ENCODE data around the gene GGA2. TPM values are rescaled to one million over a fixed set of nuclear protein-coding genes. Genes with fewer than 3 reads are reported as not detected.
"Not testable (repeated sequence)": the region's sequence is repeated elsewhere in the genome, so short reads cannot be mapped to it uniquely, and the experiment has no call there.

The GGA2 gene
- total RNA-seq, 4 donors from 2014 or later: 36.5 to 50.5 (median 41.5) TPM

DNA sequence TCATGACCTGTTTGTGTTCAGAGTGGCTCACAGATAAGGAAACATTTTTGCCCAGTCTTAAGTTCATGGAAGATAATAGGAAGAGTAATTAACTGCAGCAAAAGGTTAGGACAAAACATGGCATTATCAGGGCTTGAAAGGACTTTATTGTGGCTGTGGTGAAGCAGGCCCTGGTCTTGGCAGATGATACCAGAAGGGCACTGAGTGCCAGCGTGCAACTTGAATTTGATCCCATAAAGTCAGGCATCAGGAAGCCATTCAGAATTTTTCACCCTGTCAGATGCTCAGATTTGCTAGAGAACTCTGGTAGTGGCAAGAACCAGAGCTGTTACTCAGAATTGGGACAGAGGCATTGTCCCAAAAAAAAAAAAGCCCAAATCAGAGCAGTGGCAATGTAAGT lies 46.1 kb downstream of the GGA2 start:
- Histone ChIP-seq H3K9me3 (no peaks in the 10 kb centered on the region), H3K27ac (peak overlapping the region in 1 of 4 donors; percentile 16), H3K4me1 (peaks cover 0 to 10% (median 3%) of the 10 kb centered on the region in 3 donors), H3K4me3 (no peak overlapping the region), H3K36me3 (peaks cover 0 to 49% of the 10 kb centered on the region in 2 donors), H3K27me3 (no peaks in the 10 kb centered on the region)
- 82% methylated on average over 1 of the region's 1 CpG; no CpG with 5 or more reads in 1 of the 2 donors for WGBS, 2 donors (ENCODE audit: low coverage in 1 of 2)
- no peak for TF ChIP-seq POLR2AphosphoS5 (IDR thresholded peaks at IDR 0.05)
- no peak for TF ChIP-seq POLR2A (IDR thresholded peaks at IDR 0.05)
- TF ChIP-seq, protein P1, sequence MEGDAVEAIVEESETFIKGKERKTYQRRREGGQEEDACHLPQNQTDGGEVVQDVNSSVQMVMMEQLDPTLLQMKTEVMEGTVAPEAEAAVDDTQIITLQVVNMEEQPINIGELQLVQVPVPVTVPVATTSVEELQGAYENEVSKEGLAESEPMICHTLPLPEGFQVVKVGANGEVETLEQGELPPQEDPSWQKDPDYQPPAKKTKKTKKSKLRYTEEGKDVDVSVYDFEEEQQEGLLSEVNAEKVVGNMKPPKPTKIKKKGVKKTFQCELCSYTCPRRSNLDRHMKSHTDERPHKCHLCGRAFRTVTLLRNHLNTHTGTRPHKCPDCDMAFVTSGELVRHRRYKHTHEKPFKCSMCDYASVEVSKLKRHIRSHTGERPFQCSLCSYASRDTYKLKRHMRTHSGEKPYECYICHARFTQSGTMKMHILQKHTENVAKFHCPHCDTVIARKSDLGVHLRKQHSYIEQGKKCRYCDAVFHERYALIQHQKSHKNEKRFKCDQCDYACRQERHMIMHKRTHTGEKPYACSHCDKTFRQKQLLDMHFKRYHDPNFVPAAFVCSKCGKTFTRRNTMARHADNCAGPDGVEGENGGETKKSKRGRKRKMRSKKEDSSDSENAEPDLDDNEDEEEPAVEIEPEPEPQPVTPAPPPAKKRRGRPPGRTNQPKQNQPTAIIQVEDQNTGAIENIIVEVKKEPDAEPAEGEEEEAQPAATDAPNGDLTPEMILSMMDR (IDR thresholded peaks at IDR 0.05): no peak
- TF ChIP-seq EP300 (IDR thresholded peaks at IDR 0.05): no peak
- no peak for ATAC-seq

DNA sequence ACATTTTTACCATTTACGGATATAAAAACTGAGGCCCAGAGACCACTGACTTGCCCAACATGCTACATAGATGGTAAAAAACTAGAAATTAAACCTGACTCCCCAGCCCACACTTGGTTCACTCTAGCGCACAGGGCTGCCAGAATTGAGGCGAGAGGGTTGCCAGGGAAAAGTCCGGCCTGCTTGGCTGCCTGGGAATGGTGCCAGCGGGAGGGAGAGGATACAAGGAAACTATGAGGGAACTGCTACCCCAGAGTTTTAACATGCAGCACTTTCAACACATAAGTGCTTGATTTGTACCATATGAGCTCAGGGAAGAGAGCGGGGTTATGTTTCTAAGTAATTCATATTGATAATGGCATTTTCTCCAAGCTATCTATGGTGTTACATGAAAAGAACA lies 47.3 kb downstream of the GGA2 start:
- TF ChIP-seq POLR2AphosphoS5 (IDR thresholded peaks at IDR 0.05): peak; percentile 46
- WGBS, 2 donors (ENCODE audit: low coverage in 1 of 2): 7 to 16% methylated on average over 4 of the region's 6 CpGs
- Histone ChIP-seq H3K36me3 (peaks cover 0 to 37% of the 10 kb centered on the region in 2 donors), H3K27ac (peak overlapping the region in 2 of 4 donors; percentile 4 to 16)
- H3K27me3 ChIP-seq, H3K4me1 ChIP-seq, H3K9me3 ChIP-seq, H3K4me3 ChIP-seq: not testable (repeated sequence)
- ATAC-seq: peak; percentile 76

DNA sequence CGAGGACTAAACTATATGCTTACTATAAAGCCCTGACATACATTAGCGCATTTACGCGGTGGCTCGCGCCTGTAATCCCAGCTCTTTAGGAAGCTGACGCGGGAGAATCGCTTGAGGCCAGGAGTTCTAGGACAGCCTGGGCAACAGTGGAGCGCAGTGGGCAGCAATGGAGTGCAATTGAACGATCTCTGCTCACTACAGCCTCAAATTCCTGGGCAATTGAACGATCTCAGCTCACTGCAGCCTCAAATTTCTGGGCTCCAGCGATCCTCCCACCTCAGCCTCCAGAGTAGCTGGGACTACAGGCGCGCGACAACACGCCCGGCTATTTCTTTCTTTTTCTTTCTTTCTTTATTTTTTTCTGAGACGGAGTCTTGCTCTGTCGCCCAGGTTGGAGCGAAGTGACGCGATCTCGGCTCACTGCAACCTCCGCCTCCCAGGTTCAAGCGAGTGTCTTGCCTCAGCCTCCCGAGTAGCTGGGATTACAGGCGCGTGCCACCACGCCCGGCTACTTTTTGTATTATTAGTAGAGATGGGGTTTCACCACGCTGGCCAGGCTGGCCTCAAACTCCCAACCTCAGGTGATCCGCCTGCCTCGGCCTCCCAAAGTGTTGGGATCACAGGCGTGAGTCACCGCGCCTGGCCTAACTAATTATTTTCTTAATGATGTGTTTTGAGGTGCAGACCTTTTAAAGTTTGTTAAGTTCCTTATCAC lies 56.8 kb downstream of the GGA2 start:
- H3K4me1 ChIP-seq: peaks cover 0 to 53% (median 11%) of the 10 kb centered on the region in 3 donors
- 46 to 48% methylated on average over 17 to 26 of the region's 37 CpGs for WGBS, 2 donors (ENCODE audit: low coverage in 1 of 2)
- H3K27ac ChIP-seq: peak overlapping the region in 2 of 4 donors; percentile 82 to 90
- peak; percentile 4 for ATAC-seq
- no peaks in the 10 kb centered on the region for H3K27me3 ChIP-seq
- no peaks in the 10 kb centered on the region for H3K36me3 ChIP-seq
- H3K9me3 ChIP-seq: no peaks in the 10 kb centered on the region
- peak overlapping the region; percentile 54 to 92 for H3K4me3 ChIP-seq
- TF ChIP-seq EP300 (IDR thresholded peaks at IDR 0.05): no peak
- TF ChIP-seq POLR2AphosphoS5 (IDR thresholded peaks at IDR 0.05): no peak
- TF ChIP-seq, protein P1 (IDR thresholded peaks at IDR 0.05): no peak
- no peak for TF ChIP-seq POLR2A (IDR thresholded peaks at IDR 0.05)

DNA sequence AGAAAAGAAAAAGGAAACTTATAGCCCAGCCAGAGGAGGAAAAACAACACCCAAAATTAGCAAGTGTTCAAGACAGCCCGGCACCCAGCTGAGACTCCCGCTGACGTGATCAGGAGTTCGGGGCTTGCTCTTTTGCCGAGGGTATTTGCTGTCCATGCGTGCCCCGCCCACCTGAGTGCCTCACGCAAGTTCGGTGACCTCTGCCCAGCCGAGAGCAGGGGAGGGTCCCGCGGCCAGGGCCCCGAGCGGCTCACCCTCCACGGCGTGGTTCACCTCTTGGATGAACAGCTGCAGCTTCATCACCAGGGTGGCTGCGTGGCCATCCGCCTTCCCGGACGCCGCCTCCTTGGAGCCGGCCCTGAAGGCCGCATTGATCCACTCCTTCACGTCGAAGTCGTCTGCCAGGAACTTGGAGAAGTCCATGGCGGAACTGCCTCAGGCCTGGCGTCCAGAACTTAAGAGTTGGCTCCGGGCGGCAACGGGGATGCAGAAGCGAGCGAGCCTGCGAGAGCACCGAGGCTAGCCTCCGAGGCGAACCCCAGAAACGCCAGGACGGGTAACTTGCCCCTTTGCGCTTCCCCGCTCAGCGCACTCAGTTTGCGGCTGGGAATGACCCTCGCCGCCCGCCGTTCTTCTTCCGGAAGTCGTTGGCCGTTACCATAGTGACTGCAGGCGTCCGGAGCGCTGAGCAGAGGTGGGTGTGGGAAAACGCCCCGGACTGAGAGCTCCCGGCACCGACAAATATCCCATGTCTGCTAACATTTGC lies 57.5 kb downstream of the GGA2 start, which contains the start of gene COG7:
Gene COG7, minus strand, starts transcription at position 618 of the 766 bp plus-strand sequence. Its CDS starts 195 bp downstream, at position 423.
- Histone ChIP-seq H3K27ac (peak within 1 kb of the TSS; percentile 9 to 90 (median 81)), H3K36me3 (no peaks in the 10 kb centered on the region), H3K27me3 (no peaks in the 10 kb centered on the region), H3K4me1 (peaks cover 0 to 57% (median 11%) of the 10 kb centered on the region in 3 donors), H3K4me3 (peak within 1 kb of the TSS; percentile 54 to 92), H3K9me3 (no peaks in the 10 kb centered on the region)
- TF ChIP-seq, protein P1 (IDR thresholded peaks at IDR 0.05): peak in 1 of 4 experiments; percentile 9
- peak; percentile 90 for TF ChIP-seq POLR2AphosphoS5 (IDR thresholded peaks at IDR 0.05)
- no peak for TF ChIP-seq EP300 (IDR thresholded peaks at IDR 0.05)
- peak in 1 of 2 donors; percentile 5 for TF ChIP-seq POLR2A (IDR thresholded peaks at IDR 0.05)
- ATAC-seq: peak; percentile 94
- 0% methylated on average over 6 to 14 of the region's 57 CpGs for WGBS, 2 donors (ENCODE audit: low coverage in 1 of 2)

DNA sequence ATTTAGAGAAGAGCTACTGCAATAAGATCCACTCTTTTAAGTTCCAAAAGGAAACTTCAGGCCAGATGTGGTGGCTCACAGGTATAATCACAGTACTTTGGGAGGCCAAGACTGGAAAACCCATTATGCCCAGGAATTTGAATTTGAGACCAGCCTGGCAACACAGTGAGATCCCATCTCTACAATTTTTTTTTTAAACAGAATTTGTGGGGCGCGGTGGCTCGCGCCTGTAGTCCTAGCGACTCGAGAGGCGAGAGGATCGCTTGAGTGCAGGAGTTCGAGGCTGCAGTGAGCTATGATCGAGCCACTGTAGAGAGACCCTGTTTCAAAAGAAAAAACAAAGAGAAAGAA lies 58.1 kb downstream of the GGA2 start:
- 2 to 8% methylated on average over 9 to 10 of the region's 10 CpGs for WGBS, 2 donors (ENCODE audit: low coverage in 1 of 2)
- no peaks in the 10 kb centered on the region for H3K36me3 ChIP-seq
- no peak for ATAC-seq
- H3K27ac ChIP-seq: peak overlapping the region in 2 of 4 donors; percentile 82 to 90
- peaks cover 0 to 58% (median 11%) of the 10 kb centered on the region in 3 donors for H3K4me1 ChIP-seq
- no peaks in the 10 kb centered on the region for H3K9me3 ChIP-seq
- H3K4me3 ChIP-seq: peak overlapping the region; percentile 54 to 92
- TF ChIP-seq POLR2A (IDR thresholded peaks at IDR 0.05) (no peak), EP300 (IDR thresholded peaks at IDR 0.05) (no peak), POLR2AphosphoS5 (IDR thresholded peaks at IDR 0.05) (no peak)
- TF ChIP-seq, protein P1 (IDR thresholded peaks at IDR 0.05): no peak
- no peaks in the 10 kb centered on the region for H3K27me3 ChIP-seq

Measured in gastroesophageal sphincter (tissue), 4 donors.